GM23338 (cell line): ENCODE results near the gene RSPO1. TPM values are rescaled to one million over a fixed set of nuclear protein-coding genes. Genes with fewer than 3 reads are reported as not detected.

Experiments
- ATAC-seq: fragments of 200-7000 bp; cut with Tn5 transposase; 3 replicates; pipeline ENCODE4 v1.9.1; 2020
- DNase-seq: peaks from one replicate; pipeline ENCODE4 v3.0.0-alpha.2; 2015; ENCODE audit warnings: low spot score
- H2AFZ ChIP-seq: fragments of 200-600 bp; sonication (generic); 2 replicates; pipeline ENCODE4 v1.8.0; 2016; ENCODE audit warnings: antibody characterized with exemption, mild to moderate bottlenecking, moderate library complexity
- H3F3A ChIP-seq: fragments of 200-600 bp; sonication (generic); replicated peaks from 2 replicates; pipeline ENCODE4 v1.8.0; 2017; ENCODE audit warnings: antibody characterized with exemption, mixed run types, low read depth
- H3K27ac ChIP-seq: fragments of 200-600 bp; sonication (generic); 2 replicates; pipeline ENCODE4 v1.6.1; 2016; ENCODE audit warnings: low read depth
- H3K27me3 ChIP-seq: fragments of 200-600 bp; sonication (generic); 2 replicates; pipeline ENCODE4 v1.8.0; 2016; ENCODE audit warnings: mild to moderate bottlenecking, mixed run types, moderate library complexity; ENCODE audit not compliant: insufficient read depth
- H3K36me3 ChIP-seq: fragments of 200-600 bp; sonication (generic); 2 replicates; pipeline ENCODE4 v1.8.0; 2016; ENCODE audit warnings: mild to moderate bottlenecking; ENCODE audit not compliant: insufficient read depth
- H3K4me1 ChIP-seq: fragments of 200-600 bp; sonication (generic); 2 replicates; pipeline ENCODE4 v1.8.0; 2016; ENCODE audit warnings: mild to moderate bottlenecking, moderate library complexity; ENCODE audit not compliant: insufficient read depth
- H3K4me2 ChIP-seq: fragments of 200-600 bp; sonication (generic); 2 replicates; pipeline ENCODE4 v1.7.1; 2017; ENCODE audit warnings: mixed run types
- H3K4me3 ChIP-seq: fragments of 200-600 bp; sonication (generic); 2 replicates; pipeline ENCODE4 v1.6.1; 2016; ENCODE audit warnings: mixed run types
- H3K79me2 ChIP-seq: fragments of 200-600 bp; sonication (generic); replicated peaks from 2 replicates; pipeline ENCODE4 v1.8.0; 2017; ENCODE audit warnings: mild to moderate bottlenecking; ENCODE audit not compliant: insufficient read depth
- H3K9me2 ChIP-seq: fragments of 200-600 bp; sonication (generic); 2 replicates; pipeline ENCODE4 v1.8.0; 2017; ENCODE audit not compliant: insufficient read depth
- H4K20me1 ChIP-seq: fragments of 200-600 bp; sonication (generic); replicated peaks from 2 replicates; pipeline ENCODE4 v1.8.0; 2017; ENCODE audit warnings: mild to moderate bottlenecking; ENCODE audit not compliant: insufficient read depth
- H3K27ac Mint-ChIP-seq: 2 replicates; pipeline ENCODE4 v1.8.0; 2020; ENCODE audit warnings: inconsistent platforms, mild to moderate bottlenecking, moderate library complexity, mixed read lengths
- H3K27me3 Mint-ChIP-seq: 3 replicates; pipeline ENCODE4 v1.8.0; 2022; ENCODE audit warnings: low read depth, mild to moderate bottlenecking, moderate library complexity, mixed read lengths, inconsistent platforms; ENCODE audit not compliant: insufficient read depth, poor library complexity
- H3K36me3 Mint-ChIP-seq: 3 replicates; pipeline ENCODE4 v1.8.0; 2021; ENCODE audit warnings: low read depth, mild to moderate bottlenecking, inconsistent platforms, moderate library complexity, mixed read lengths
- H3K4me1 Mint-ChIP-seq: 3 replicates; pipeline ENCODE4 v1.8.0; 2020; ENCODE audit warnings: mild to moderate bottlenecking, inconsistent platforms, mixed read lengths
- H3K4me3 Mint-ChIP-seq: 3 replicates; pipeline ENCODE4 v1.8.0; 2021; ENCODE audit warnings: moderate library complexity, mild to moderate bottlenecking, inconsistent platforms, mixed read lengths
- H3K9me3 Mint-ChIP-seq: 3 replicates; pipeline ENCODE4 v1.8.0; 2020; ENCODE audit warnings: moderate library complexity, mild to moderate bottlenecking, inconsistent platforms, mixed read lengths
- EZH2 ChIP-seq: fragments of 200-600 bp; sonication (generic); IDR thresholded peaks from one replicate; pipeline ENCODE4 v1.8.0; 2017; ENCODE audit warnings: antibody characterized with exemption, mild to moderate bottlenecking, low read depth; ENCODE audit not compliant: unreplicated experiment
- JUNB ChIP-seq: IDR thresholded peaks from one replicate; pipeline ENCODE4 v1.6.1; 2016; ENCODE audit warnings: antibody characterized with exemption; ENCODE audit not compliant: unreplicated experiment
- NANOG ChIP-seq: IDR thresholded peaks from 2 replicates; pipeline ENCODE4 v1.6.1; 2016; ENCODE audit warnings: antibody characterized with exemption, borderline replicate concordance
- STAT1 ChIP-seq: IDR thresholded peaks from one replicate; pipeline ENCODE4 v1.6.1; 2016; ENCODE audit warnings: antibody characterized with exemption; ENCODE audit not compliant: unreplicated experiment
- ZNF114 ChIP-seq: fragments of 250-450 bp; sonication (Bioruptor Pico); IDR thresholded peaks from 2 replicates; pipeline ENCODE4 v1.5.0; 2020; ENCODE audit warnings: mild to moderate bottlenecking, moderate library complexity
- ZNF331 ChIP-seq: fragments of 250-450 bp; sonication (Bioruptor Pico); IDR thresholded peaks from 2 replicates; pipeline ENCODE4 v1.5.0; 2020; ENCODE audit warnings: low read depth, mild to moderate bottlenecking, moderate library complexity
- polyA plus RNA-seq: library from polyadenylated mRNA; unstranded; fragments of >200 nt; fragmentation: Nextera tagmentation; extraction: Ambion mirVana; gene quantifications from 2 replicates; pipeline ENCODE4 v1.2.1, GENCODE V29; 2016
- total RNA-seq: library from RNA; depleted of rRNA; stranded (reverse); fragments of >200 nt; shearing (Covaris generic); gene quantifications from 2 replicates; pipeline ENCODE4 v1.2.3, GENCODE V29; 2014
- TF ChIP-seq, protein P1 (sequence below): IDR thresholded peaks from one replicate; pipeline ENCODE4 v1.6.1; 2018; ENCODE audit warnings: antibody characterized with exemption; ENCODE audit not compliant: unreplicated experiment
- TF ChIP-seq, protein P2 (sequence below): fragments of 250-450 bp; sonication (Bioruptor Pico); IDR thresholded peaks from 2 replicates; pipeline ENCODE4 v1.5.0; 2020; ENCODE audit warnings: mild to moderate bottlenecking, moderate library complexity
- TF ChIP-seq, protein P3 (sequence below), 2 experiments: fragments of 200-600 bp in 1 of 2; sonication (generic) in 1 of 2; conservative IDR thresholded peaks; 2 replicates each; pipeline versions ENCODE4 v1.5.1 to v1.6.1; 2016 to 2017; ENCODE audit warnings: antibody characterized with exemption in 2 of 2, low read depth in 2 of 2, mild to moderate bottlenecking in 2 of 2, moderate library complexity in 1 of 2

RSPO1 gene
- total and polyA plus RNA-seq, 2 experiments from 2014 or later, result 0.11 TPM; not detected in 1

DNA sequence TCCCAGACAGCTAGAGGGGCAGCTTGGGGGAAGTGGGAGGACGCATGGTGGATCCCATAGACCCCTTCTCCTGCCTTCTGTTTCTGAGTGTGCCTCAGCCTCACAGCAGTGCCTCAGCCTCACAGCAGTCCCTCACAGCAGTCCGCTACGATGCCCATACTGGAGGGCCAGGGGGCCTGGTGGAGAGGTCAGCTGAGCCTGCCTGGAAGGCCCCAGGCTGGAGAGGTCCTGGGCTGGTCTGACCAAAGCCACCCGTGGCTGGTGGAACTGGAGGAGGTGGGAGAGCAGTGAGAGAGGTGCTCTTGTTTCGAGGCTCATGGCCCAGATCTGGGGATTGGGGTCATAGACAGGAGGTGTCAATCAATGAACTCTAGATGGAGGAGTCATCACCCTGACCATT lies 16.0 kb upstream of the RSPO1 start:
- Histone ChIP-seq H3K4me3 (no peak overlapping the region), H3K4me2 (no peak overlapping the region), H3K9me2 (no peaks in the 10 kb centered on the region), H3F3A (no peaks in the 10 kb centered on the region), H4K20me1 (no peaks in the 10 kb centered on the region), H3K79me2 (no peaks in the 10 kb centered on the region), H3K36me3 (no peaks in the 10 kb centered on the region), H2AFZ (no peak overlapping the region), H3K4me1 (no peaks in the 10 kb centered on the region), H3K27ac (no peak overlapping the region), H3K27me3 (no peaks in the 10 kb centered on the region)
- no peaks in the 10 kb centered on the region for H3K36me3 Mint-ChIP-seq
- H3K27ac Mint-ChIP-seq, result no peak overlapping the region
- no peaks in the 10 kb centered on the region for H3K9me3 Mint-ChIP-seq
- H3K27me3 Mint-ChIP-seq, result peaks cover 10% of the 10 kb centered on the region
- ATAC-seq, result no peak
- no peak overlapping the region for H3K4me3 Mint-ChIP-seq
- peaks cover 3% of the 10 kb centered on the region; the same call in 2 of the 3 replicates for H3K4me1 Mint-ChIP-seq
- DNase-seq, result no peak
- TF ChIP-seq, protein P1, sequence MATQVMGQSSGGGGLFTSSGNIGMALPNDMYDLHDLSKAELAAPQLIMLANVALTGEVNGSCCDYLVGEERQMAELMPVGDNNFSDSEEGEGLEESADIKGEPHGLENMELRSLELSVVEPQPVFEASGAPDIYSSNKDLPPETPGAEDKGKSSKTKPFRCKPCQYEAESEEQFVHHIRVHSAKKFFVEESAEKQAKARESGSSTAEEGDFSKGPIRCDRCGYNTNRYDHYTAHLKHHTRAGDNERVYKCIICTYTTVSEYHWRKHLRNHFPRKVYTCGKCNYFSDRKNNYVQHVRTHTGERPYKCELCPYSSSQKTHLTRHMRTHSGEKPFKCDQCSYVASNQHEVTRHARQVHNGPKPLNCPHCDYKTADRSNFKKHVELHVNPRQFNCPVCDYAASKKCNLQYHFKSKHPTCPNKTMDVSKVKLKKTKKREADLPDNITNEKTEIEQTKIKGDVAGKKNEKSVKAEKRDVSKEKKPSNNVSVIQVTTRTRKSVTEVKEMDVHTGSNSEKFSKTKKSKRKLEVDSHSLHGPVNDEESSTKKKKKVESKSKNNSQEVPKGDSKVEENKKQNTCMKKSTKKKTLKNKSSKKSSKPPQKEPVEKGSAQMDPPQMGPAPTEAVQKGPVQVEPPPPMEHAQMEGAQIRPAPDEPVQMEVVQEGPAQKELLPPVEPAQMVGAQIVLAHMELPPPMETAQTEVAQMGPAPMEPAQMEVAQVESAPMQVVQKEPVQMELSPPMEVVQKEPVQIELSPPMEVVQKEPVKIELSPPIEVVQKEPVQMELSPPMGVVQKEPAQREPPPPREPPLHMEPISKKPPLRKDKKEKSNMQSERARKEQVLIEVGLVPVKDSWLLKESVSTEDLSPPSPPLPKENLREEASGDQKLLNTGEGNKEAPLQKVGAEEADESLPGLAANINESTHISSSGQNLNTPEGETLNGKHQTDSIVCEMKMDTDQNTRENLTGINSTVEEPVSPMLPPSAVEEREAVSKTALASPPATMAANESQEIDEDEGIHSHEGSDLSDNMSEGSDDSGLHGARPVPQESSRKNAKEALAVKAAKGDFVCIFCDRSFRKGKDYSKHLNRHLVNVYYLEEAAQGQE, result no peak
- TF ChIP-seq EZH2 (no peak), ZNF114 (CRISPR knock-in tag) (no peak), ZNF331 (CRISPR knock-in tag) (no peak), STAT1 (no peak), NANOG (no peak), JUNB (no peak)
- TF ChIP-seq, protein P2, sequence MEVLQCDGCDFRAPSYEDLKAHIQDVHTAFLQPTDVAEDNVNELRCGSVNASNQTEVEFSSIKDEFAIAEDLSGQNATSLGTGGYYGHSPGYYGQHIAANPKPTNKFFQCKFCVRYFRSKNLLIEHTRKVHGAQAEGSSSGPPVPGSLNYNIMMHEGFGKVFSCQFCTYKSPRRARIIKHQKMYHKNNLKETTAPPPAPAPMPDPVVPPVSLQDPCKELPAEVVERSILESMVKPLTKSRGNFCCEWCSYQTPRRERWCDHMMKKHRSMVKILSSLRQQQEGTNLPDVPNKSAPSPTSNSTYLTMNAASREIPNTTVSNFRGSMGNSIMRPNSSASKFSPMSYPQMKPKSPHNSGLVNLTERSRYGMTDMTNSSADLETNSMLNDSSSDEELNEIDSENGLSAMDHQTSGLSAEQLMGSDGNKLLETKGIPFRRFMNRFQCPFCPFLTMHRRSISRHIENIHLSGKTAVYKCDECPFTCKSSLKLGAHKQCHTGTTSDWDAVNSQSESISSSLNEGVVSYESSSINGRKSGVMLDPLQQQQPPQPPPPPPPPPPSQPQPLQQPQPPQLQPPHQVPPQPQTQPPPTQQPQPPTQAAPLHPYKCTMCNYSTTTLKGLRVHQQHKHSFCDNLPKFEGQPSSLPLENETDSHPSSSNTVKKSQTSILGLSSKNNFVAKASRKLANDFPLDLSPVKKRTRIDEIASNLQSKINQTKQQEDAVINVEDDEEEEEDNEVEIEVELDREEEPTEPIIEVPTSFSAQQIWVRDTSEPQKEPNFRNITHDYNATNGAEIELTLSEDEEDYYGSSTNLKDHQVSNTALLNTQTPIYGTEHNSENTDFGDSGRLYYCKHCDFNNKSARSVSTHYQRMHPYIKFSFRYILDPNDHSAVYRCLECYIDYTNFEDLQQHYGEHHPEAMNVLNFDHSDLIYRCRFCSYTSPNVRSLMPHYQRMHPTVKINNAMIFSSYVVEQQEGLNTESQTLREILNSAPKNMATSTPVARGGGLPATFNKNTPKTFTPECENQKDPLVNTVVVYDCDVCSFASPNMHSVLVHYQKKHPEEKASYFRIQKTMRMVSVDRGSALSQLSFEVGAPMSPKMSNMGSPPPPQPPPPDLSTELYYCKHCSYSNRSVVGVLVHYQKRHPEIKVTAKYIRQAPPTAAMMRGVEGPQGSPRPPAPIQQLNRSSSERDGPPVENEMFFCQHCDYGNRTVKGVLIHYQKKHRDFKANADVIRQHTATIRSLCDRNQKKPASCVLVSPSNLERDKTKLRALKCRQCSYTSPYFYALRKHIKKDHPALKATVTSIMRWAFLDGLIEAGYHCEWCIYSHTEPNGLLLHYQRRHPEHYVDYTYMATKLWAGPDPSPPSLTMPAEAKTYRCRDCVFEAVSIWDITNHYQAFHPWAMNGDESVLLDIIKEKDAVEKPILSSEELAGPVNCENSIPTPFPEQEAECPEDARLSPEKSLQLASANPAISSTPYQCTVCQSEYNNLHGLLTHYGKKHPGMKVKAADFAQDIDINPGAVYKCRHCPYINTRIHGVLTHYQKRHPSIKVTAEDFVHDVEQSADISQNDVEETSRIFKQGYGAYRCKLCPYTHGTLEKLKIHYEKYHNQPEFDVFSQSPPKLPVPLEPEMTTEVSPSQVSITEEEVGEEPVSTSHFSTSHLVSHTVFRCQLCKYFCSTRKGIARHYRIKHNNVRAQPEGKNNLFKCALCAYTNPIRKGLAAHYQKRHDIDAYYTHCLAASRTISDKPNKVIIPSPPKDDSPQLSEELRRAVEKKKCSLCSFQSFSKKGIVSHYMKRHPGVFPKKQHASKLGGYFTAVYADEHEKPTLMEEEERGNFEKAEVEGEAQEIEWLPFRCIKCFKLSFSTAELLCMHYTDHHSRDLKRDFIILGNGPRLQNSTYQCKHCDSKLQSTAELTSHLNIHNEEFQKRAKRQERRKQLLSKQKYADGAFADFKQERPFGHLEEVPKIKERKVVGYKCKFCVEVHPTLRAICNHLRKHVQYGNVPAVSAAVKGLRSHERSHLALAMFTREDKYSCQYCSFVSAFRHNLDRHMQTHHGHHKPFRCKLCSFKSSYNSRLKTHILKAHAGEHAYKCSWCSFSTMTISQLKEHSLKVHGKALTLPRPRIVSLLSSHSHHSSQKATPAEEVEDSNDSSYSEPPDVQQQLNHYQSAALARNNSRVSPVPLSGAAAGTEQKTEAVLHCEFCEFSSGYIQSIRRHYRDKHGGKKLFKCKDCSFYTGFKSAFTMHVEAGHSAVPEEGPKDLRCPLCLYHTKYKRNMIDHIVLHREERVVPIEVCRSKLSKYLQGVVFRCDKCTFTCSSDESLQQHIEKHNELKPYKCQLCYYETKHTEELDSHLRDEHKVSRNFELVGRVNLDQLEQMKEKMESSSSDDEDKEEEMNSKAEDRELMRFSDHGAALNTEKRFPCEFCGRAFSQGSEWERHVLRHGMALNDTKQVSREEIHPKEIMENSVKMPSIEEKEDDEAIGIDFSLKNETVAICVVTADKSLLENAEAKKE (CRISPR knock-in tag), result no peak
- TF ChIP-seq, protein P3, sequence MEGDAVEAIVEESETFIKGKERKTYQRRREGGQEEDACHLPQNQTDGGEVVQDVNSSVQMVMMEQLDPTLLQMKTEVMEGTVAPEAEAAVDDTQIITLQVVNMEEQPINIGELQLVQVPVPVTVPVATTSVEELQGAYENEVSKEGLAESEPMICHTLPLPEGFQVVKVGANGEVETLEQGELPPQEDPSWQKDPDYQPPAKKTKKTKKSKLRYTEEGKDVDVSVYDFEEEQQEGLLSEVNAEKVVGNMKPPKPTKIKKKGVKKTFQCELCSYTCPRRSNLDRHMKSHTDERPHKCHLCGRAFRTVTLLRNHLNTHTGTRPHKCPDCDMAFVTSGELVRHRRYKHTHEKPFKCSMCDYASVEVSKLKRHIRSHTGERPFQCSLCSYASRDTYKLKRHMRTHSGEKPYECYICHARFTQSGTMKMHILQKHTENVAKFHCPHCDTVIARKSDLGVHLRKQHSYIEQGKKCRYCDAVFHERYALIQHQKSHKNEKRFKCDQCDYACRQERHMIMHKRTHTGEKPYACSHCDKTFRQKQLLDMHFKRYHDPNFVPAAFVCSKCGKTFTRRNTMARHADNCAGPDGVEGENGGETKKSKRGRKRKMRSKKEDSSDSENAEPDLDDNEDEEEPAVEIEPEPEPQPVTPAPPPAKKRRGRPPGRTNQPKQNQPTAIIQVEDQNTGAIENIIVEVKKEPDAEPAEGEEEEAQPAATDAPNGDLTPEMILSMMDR (conservative IDR thresholded peaks at IDR 0.05; ENCODE audit: low read depth in 2 of 2), result no peak
